Stimulated activated CD4-positive, alpha-beta T cell treated with anti-CD3 and anti-CD28 coated beads, Interleukin-2, amount 100 ng/mL, for 24 hours (primary cell): ENCODE data around the gene XAGE2.
"Not testable (repeated sequence)": the region's sequence is repeated elsewhere in the genome, so short reads cannot be mapped to it uniquely, and the experiment has no call there.

Experiments
- DNase-seq, 2 donors: peaks; one replicate each; pipeline ENCODE4 v3.0.0-alpha.2; 2020

XAGE2 gene

GRCh38 chrX:52368368-52369055 lies at the start of gene XAGE2:
XAGE2 (plus strand) TSS chrX:52369021; CDS start chrX:52370015, 994 bp downstream.
- DNase-seq, result no peak

- DNase-seq, result no peak
Measured at GRCh38 chrX:52337410-52337809, 31.4 kb upstream of the XAGE2 start.

GRCh38 chrX:52341493-52341892 lies 27.3 kb upstream of the XAGE2 start:
- DNase-seq, result no peak

- DNase-seq, result not testable (repeated sequence)
Measured at GRCh38 chrX:52343131-52343530, 25.7 kb upstream of the XAGE2 start.

GRCh38 chrX:52345402-52345801 lies 23.4 kb upstream of the XAGE2 start:
- peak; percentile 45 to 68 for DNase-seq

- peak; percentile 13 to 20 for DNase-seq
Measured at GRCh38 chrX:52346174-52347165, 22.4 kb upstream of the XAGE2 start.

- DNase-seq, result no peak
Measured at GRCh38 chrX:52349681-52350080, 19.1 kb upstream of the XAGE2 start.

GRCh38 chrX:52352551-52352950 lies 16.3 kb upstream of the XAGE2 start:
- no peak for DNase-seq

GRCh38 chrX:52353838-52354237 lies 15.0 kb upstream of the XAGE2 start:
- DNase-seq, result no peak

GRCh38 chrX:52355108-52355507 lies 13.7 kb upstream of the XAGE2 start:
- no peak for DNase-seq

GRCh38 chrX:52359614-52360232 lies 9.1 kb upstream of the XAGE2 start:
- no peak for DNase-seq

- no peak for DNase-seq
Measured at GRCh38 chrX:52361941-52362340, 6.9 kb upstream of the XAGE2 start.

GRCh38 chrX:52363247-52363883 lies 5.5 kb upstream of the XAGE2 start:
- DNase-seq, result no peak

GRCh38 chrX:52378870-52379269 lies 10.0 kb downstream of the XAGE2 start:
- DNase-seq, result no peak

GRCh38 chrX:52380993-52381392 lies 12.2 kb downstream of the XAGE2 start:
- DNase-seq, result no peak

GRCh38 chrX:52410439-52411394 lies 41.9 kb downstream of the XAGE2 start:
- DNase-seq, result no peak

- no peak for DNase-seq
Measured at GRCh38 chrX:52415304-52415703, 46.5 kb downstream of the XAGE2 start.

GRCh38 chrX:52416816-52417215 lies 48.0 kb downstream of the XAGE2 start:
- DNase-seq, result no peak

GRCh38 chrX:52420824-52421443 lies 52.1 kb downstream of the XAGE2 start:
- DNase-seq, result no peak

GRCh38 chrX:52422884-52423283 lies 54.1 kb downstream of the XAGE2 start:
- no peak for DNase-seq

GRCh38 chrX:52424656-52425055 lies 55.8 kb downstream of the XAGE2 start:
- DNase-seq, result no peak
